ENCODE measurements around the gene BAD.
A peak's percentile ranks its signal among the peaks of the same experiment; 100 is the strongest.

Gene BAD

GRCh38 chr11:64306563-64306875, 22.1 kb upstream of the BAD start:
- H3K4me3 Mint-ChIP-seq, result peak overlapping the region; percentile 97 to 100
- ATAC-seq (replicated peaks) (no peak), DNase-seq (no peak)
- peaks cover 26 to 32% of the 10 kb centered on the region in 2 donors for H3K4me1 Mint-ChIP-seq
- peak overlapping the region; percentile 97 for H3K27ac Mint-ChIP-seq
- H3K36me3 Mint-ChIP-seq, result peaks cover 16 to 18% of the 10 kb centered on the region in 2 donors
- H3K27me3 Mint-ChIP-seq, result peaks cover 4 to 11% of the 10 kb centered on the region in 2 donors
- no peaks in the 10 kb centered on the region for H3K9me3 Mint-ChIP-seq

- peak; percentile 74 for DNase-seq
- Mint-ChIP-seq H3K27me3 (peaks cover 5 to 15% of the 10 kb centered on the region in 2 donors), H3K4me3 (peak overlapping the region; percentile 97 to 100)
Observed at GRCh38 chr11:64305691-64306562, 21.5 kb upstream of the BAD start.

GRCh38 chr11:64305075-64305690, 20.7 kb upstream of the BAD start, which contains the start of gene ESRRA:
Gene ESRRA, plus strand, starts transcription at chr11:64305524. Its CDS starts 1,656 bp downstream, at chr11:64307180.
- no peaks in the 10 kb centered on the region for H3K9me3 Mint-ChIP-seq
- H3K4me1 Mint-ChIP-seq, result peaks cover 30 to 41% of the 10 kb centered on the region in 2 donors
- DNase-seq, result peak; percentile 99
- peak within 1 kb of the TSS; percentile 97 to 100 for H3K4me3 Mint-ChIP-seq
- peaks cover 12 to 22% of the 10 kb centered on the region in 2 donors for H3K27me3 Mint-ChIP-seq
- H3K27ac Mint-ChIP-seq, result peak within 1 kb of the TSS; percentile 99
- H3K36me3 Mint-ChIP-seq, result peaks cover 12 to 13% of the 10 kb centered on the region in 2 donors
- ATAC-seq (replicated peaks), result peak; percentile 73 to 78

More at GRCh38 chr11:64305691-64306562, 21.5 kb upstream of the BAD start:
- peaks cover 15% of the 10 kb centered on the region in 2 donors for H3K36me3 Mint-ChIP-seq
- no peaks in the 10 kb centered on the region for H3K9me3 Mint-ChIP-seq
- peaks cover 26 to 34% of the 10 kb centered on the region in 2 donors for H3K4me1 Mint-ChIP-seq
- ATAC-seq (replicated peaks), result peak; percentile 33 to 38
- peak overlapping the region; percentile 97 for H3K27ac Mint-ChIP-seq

- peak; percentile 86 for DNase-seq
- peak; percentile 53 to 54 for ATAC-seq (replicated peaks)
- peaks cover 33 to 48% of the 10 kb centered on the region in 2 donors for H3K4me1 Mint-ChIP-seq
- peak overlapping the region; percentile 92 to 100 for H3K4me3 Mint-ChIP-seq
- peaks cover 12 to 13% of the 10 kb centered on the region in 2 donors for H3K36me3 Mint-ChIP-seq
- H3K27ac Mint-ChIP-seq, result peak overlapping the region; percentile 99
- no peaks in the 10 kb centered on the region for H3K9me3 Mint-ChIP-seq
- H3K27me3 Mint-ChIP-seq, result peaks cover 19 to 29% of the 10 kb centered on the region in 2 donors
Observed at GRCh38 chr11:64304316-64305072, 20.0 kb upstream of the BAD start.

- H3K27me3 Mint-ChIP-seq, result peaks cover 19 to 34% of the 10 kb centered on the region in 2 donors
- H3K36me3 Mint-ChIP-seq, result peaks cover 12 to 13% of the 10 kb centered on the region in 2 donors
- H3K4me3 Mint-ChIP-seq, result peak overlapping the region; percentile 92 to 100
- peaks cover 33 to 52% of the 10 kb centered on the region in 2 donors for H3K4me1 Mint-ChIP-seq
- no peaks in the 10 kb centered on the region for H3K9me3 Mint-ChIP-seq
- ATAC-seq (replicated peaks), result no peak
- peak overlapping the region; percentile 99 for H3K27ac Mint-ChIP-seq
- DNase-seq, result no peak
Observed at GRCh38 chr11:64304032-64304315, 19.5 kb upstream of the BAD start.

- Mint-ChIP-seq H3K27ac (peak overlapping the region; percentile 99), H3K9me3 (no peaks in the 10 kb centered on the region), H3K4me1 (peaks cover 33 to 54% of the 10 kb centered on the region in 2 donors), H3K36me3 (peaks cover 12 to 13% of the 10 kb centered on the region in 2 donors), H3K4me3 (peak overlapping the region in 1 of 2 donors; percentile 92), H3K27me3 (peaks cover 22 to 40% of the 10 kb centered on the region in 2 donors)
- ATAC-seq (replicated peaks) (no peak), DNase-seq (no peak)
Observed at GRCh38 chr11:64303109-64304031, 18.9 kb upstream of the BAD start.

- ATAC-seq (replicated peaks) (no peak), DNase-seq (no peak)
- H3K9me3 Mint-ChIP-seq, result no peaks in the 10 kb centered on the region
- H3K4me3 Mint-ChIP-seq, result peak within 1 kb of the TSS; percentile 84 to 85
- peaks cover 27 to 43% of the 10 kb centered on the region in 2 donors for H3K4me1 Mint-ChIP-seq
- peaks cover 49 to 68% of the 10 kb centered on the region in 2 donors for H3K27me3 Mint-ChIP-seq
- peak within 1 kb of the TSS; percentile 90 for H3K27ac Mint-ChIP-seq
- no peaks in the 10 kb centered on the region for H3K36me3 Mint-ChIP-seq
Observed at GRCh38 chr11:64299847-64300648, 15.6 kb upstream of the BAD start, which contains the start of gene CATSPERZ. Gene CATSPERZ, plus strand, starts transcription at chr11:64300358. Its CDS starts 53 bp downstream, at chr11:64300411.

GRCh38 chr11:64298966-64299846, 14.7 kb upstream of the BAD start:
- no peaks in the 10 kb centered on the region for H3K9me3 Mint-ChIP-seq
- peak overlapping the region; percentile 84 to 85 for H3K4me3 Mint-ChIP-seq
- H3K27ac Mint-ChIP-seq, result peak overlapping the region; percentile 65
- H3K27me3 Mint-ChIP-seq, result peaks cover 55 to 76% of the 10 kb centered on the region in 2 donors
- DNase-seq (no peak), ATAC-seq (replicated peaks) (no peak)
- H3K36me3 Mint-ChIP-seq, result no peaks in the 10 kb centered on the region
- peaks cover 24 to 39% of the 10 kb centered on the region in 2 donors for H3K4me1 Mint-ChIP-seq

GRCh38 chr11:64297699-64298358, 13.4 kb upstream of the BAD start:
- DNase-seq (no peak), ATAC-seq (replicated peaks) (no peak)
- Mint-ChIP-seq H3K9me3 (no peaks in the 10 kb centered on the region), H3K4me1 (peaks cover 19 to 35% of the 10 kb centered on the region in 2 donors), H3K36me3 (no peaks in the 10 kb centered on the region), H3K27me3 (peaks cover 63 to 84% of the 10 kb centered on the region in 2 donors), H3K27ac (no peak overlapping the region), H3K4me3 (no peak overlapping the region)

GRCh38 chr11:64296830-64297698, 12.6 kb upstream of the BAD start:
- peaks cover 22 to 41% of the 10 kb centered on the region in 2 donors for H3K4me1 Mint-ChIP-seq
- DNase-seq (no peak), ATAC-seq (replicated peaks) (no peak)
- peaks cover 68 to 89% of the 10 kb centered on the region in 2 donors for H3K27me3 Mint-ChIP-seq
- H3K36me3 Mint-ChIP-seq, result no peaks in the 10 kb centered on the region
- no peak overlapping the region for H3K27ac Mint-ChIP-seq
- no peaks in the 10 kb centered on the region for H3K9me3 Mint-ChIP-seq
- no peak overlapping the region for H3K4me3 Mint-ChIP-seq

- Mint-ChIP-seq H3K4me3 (no peak overlapping the region), H3K27me3 (peaks cover 64 to 81% of the 10 kb centered on the region in 2 donors), H3K27ac (no peak overlapping the region), H3K36me3 (no peaks in the 10 kb centered on the region), H3K4me1 (peaks cover 20 to 41% of the 10 kb centered on the region in 2 donors), H3K9me3 (no peaks in the 10 kb centered on the region)
- DNase-seq, result no peak
- ATAC-seq (replicated peaks), result no peak
Observed at GRCh38 chr11:64296236-64296635, 11.8 kb upstream of the BAD start.

Data from stimulated activated naive B cell treated with anti-CD40 and anti-IgM and Interleukin-4, amounts not matched to agents 10 μg/mL and 1 μg/mL and 100 μg/mL, for 72 hours (primary cell).